Measurements from ENCODE around the gene OS9. TPM values are rescaled to one million over a fixed set of nuclear protein-coding genes. Genes with fewer than 3 reads are reported as not detected.
A peak's percentile ranks its signal among the peaks of the same experiment; 100 is the strongest.

The OS9 gene
- total and polyA plus RNA-seq, 9 of the 15 experiments (the other 6 are each of a cell fraction or from before 2014, with no cell fraction given) = 4.6 to 105 (median 89.5) TPM

- TF ChIP-seq ZNF217 (CRISPR knock-in tag; IDR thresholded peaks at IDR 0.05) (no peak), MLX (CRISPR knock-in tag; conservative IDR thresholded peaks at IDR 0.05) (peak in 1 of 2 experiments; percentile 20; a peak in 1 of 4 replicates), ZNF134 (CRISPR knock-in tag; conservative IDR thresholded peaks at IDR 0.05) (no peak), XRCC5 (IDR thresholded peaks at IDR 0.05; ENCODE audit: low read depth, low read length) (no peak), ZNF512 (tag; IDR thresholded peaks at IDR 0.05) (no peak), CBX3 (IDR thresholded peaks at IDR 0.05; ENCODE audit: borderline replicate concordance in 1 of 2, low read length in 2 of 2) (no peak), ZBTB43 (CRISPR knock-in tag; IDR thresholded peaks at IDR 0.05) (no peak), RBM25 (IDR thresholded peaks at IDR 0.05; ENCODE audit: low read depth, low read length, severe bottlenecking) (peak; percentile 55), ZNF318 (IDR thresholded peaks at IDR 0.05; ENCODE audit: borderline replicate concordance in 1 of 2, low read depth in 1 of 2) (0 out of 4 replicates have a peak, but pooled peaks of 1 of the 2 experiments have one; percentile 9), CHD2 (IDR thresholded peaks at IDR 0.05; ENCODE audit: low read depth, low read length) (peak; percentile 56; the same call in 1 of the 2 replicates), CTCFL (IDR thresholded peaks at IDR 0.05; ENCODE audit: borderline replicate concordance, insufficient read depth, low read depth, low read length, poor library complexity, severe bottlenecking) (no peak)
These were observed 51.0 kb downstream of the OS9 start, which contains the start of gene TSPAN31 (continued) for GRCh38 chr12:57744777-57745484.
